Activated T-cell treated with anti-CD3 and anti-CD28 coated beads for 24 hours (primary cell): ENCODE results near the gene KDELR3.
A peak's percentile ranks its signal among the peaks of the same experiment; 100 is the strongest.

Experiments used
- DNase-seq: peaks from one replicate; pipeline ENCODE4 v3.0.0-alpha.2; 2020; ENCODE audit warnings: low read depth

The KDELR3 gene

DNA sequence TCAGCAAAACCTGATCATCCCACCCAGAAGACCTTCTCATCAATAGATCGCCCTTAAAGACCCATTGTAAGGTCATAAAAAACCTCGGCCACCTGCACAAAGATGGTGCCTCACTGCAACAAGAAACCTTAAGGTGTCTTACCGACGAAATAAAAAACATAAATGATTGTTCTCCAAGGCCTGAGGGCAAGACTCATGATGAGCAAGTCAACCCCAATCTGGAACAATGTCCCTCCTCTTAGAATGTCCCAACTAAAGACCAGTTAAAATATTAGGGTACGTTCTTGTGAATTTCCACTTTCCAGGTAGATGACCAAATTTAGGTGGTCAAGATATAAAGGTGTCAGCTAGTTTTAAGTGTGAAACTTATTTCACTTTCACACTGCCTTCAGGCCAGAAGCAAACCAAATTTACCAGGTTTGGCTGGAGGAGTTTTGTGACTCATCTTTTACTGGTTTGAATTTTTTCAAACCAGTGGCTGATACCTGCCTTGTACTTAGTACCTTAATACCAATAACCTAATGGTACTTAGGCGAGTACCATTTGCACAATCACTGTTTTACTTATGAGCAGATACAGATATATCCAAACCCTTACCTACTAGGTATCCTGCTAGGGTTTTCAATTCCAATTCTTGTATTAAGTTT lies 14.9 kb downstream of the KDELR3 start:
- DNase-seq: no peak

DNA sequence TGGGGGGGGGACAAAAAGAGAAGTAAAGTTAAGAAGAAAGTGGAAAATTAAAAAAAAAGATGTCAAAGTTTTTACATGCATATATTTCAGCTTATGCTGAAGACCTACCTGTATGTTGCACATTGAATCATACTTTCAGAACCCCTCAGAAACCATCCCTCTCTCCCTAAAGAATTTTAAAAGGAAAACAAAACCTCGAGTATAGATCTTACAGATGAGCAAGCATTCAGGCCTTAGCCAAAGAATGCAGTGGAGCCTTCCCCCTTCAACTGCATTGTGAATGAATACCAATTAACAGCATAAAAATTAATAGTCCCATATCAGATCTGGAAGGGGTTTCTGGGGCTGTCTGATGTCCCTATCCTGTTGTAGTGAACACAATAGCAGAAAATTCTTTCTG lies 16.3 kb downstream of the KDELR3 start:
- DNase-seq: no peak

DNA sequence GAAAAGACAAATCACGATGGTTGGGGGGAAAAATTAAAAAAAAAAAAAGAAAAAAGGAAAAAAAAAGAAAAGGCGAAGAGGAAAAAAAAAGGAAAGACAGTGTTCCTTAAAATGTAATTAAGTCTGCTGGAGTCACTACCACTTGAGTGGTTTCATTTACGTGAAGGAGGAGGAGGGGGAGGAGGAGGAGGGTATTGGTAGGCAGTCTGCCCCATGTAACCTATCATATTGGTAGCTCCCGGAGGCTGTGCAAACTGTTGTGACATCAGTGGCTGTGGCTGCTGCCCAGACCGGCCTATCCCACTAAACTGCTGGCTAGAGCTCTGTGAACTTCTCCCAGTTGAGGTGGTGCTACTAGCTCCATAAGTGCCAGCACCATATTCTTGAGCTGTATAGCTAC lies 17.9 kb downstream of the KDELR3 start:
- no peak for DNase-seq

DNA sequence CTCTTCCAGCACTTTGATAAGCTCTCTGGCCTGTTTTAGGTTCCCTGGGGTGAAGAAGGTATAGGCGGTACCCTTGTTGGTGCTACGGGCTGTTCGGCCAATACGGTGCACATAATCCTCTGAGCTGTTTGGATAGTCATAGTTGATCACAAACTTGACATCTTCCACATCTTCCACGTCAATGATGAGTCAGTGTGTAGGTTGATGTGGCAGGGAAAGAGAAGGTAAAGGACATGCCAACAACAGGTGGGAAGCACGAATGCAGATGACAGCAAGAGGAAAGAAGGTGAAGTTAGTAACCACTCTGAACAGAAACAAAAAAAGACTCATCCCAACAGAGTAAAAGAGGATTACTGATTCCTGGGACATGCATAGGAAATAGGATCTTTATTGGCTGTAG lies 20.1 kb downstream of the KDELR3 start:
- DNase-seq: no peak

DNA sequence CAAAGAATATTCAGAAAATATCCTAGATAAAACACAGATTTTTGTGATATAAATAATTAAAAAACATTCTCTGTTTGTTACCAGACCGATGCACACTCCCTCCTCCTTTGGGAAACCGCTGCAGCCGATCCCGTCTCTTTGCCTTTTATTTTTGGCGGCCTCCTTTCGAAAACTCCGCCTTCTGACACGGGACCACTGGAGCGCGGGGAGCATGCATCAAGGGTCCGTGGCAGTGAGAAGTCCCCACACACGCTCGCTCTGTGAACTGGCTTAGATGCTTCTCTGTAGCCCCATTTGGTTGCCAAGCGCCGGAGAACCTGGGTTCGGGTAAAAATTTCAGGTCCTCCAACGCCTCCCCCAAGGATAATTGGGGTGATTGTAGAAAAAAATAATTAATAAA lies 21.2 kb downstream of the KDELR3 start:
- no peak for DNase-seq

DNA sequence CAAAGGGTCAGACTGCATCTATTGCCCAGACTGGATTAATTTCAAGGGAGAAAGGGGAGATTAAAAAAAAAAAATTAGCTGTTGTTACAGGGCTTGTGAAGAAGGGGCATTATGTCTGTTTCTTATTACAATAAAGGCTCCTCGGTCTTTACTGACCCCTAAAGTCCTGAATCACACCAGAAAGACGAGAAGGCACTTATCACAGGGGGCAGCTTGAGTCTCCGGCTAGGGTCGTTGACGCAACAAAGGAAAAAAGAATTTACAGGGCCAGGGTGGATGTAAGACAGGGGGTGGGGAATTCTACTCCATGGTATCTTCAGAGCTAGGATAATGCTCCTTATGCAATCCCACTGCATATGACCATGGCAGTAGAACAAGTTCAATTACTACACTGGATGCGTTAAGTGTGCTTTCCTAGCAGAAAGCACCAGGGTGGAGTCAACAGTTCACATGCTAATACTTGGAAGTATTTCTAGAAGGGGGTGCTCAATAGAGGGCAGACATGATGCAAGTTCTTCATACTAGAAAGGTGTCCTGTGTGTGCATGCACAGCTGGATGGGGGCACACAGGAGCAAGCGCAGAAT lies 21.8 kb downstream of the KDELR3 start:
- no peak for DNase-seq

DNA sequence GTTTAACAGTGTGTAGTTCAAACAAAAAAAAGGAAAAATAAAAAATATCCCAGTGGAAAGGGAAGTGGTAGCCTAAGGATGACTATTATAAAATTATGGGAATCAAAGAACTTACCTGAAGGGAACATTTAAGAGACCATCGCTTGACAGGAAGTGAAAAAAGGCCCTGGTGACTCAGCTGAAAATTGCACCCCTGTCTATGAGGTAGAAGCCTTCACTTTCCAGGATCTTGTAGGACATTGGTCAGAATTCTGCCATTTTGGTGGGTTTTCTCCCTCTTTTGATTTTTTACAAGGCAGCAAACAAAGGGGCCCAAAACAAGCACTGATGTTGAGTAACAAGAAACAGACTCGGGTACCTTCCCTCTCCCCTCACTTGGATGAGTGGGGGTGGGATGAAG lies 22.6 kb downstream of the KDELR3 start:
- DNase-seq: no peak

DNA sequence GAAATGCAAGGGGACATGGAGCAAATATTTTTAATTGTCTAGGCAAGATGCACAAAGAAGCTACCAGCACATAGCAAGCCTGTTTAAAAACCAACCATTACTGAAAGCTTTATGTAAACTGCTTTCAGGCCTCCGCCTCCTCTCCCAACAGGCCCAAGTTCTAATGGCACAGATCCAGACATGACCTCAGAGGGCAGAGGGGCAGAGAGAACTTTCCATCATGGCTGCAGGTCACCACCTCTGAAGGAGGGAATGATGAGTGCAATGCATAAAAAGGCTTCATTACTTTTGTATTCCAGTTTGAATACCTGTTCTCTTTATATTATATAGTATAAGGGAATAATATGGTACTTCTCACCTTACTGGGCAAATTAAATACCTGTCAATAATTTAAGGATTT lies 23.0 kb downstream of the KDELR3 start:
- no peak for DNase-seq

DNA sequence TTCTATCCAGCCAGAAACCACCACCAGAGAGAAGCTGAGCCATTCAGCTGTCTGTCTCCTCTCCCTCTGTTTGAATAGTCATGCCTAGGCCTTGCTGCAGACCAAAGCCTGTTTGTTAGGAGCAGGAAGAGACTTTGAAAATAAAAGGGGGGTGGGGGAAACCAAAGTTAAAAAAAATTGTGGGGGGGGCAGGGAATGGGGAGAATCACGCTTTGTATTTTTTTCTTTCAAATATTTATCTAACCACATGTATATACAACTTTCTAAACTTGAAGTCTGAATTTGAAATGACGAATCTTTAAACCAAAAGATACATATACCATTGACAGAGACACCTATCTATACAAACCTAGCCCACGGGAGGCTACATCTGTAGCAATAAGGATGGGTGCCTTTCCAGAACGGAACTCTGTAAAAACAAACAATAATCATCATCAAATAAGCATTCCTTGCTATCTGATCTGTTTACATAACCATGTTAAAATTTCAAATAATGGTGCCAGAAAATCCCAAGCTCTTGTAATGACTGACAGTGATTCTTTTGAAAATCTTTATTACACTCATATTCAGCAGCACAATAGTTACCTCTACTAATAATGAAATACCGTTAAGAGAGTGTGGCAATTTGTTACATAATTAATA lies 23.9 kb downstream of the KDELR3 start:
- no peak for DNase-seq

DNA sequence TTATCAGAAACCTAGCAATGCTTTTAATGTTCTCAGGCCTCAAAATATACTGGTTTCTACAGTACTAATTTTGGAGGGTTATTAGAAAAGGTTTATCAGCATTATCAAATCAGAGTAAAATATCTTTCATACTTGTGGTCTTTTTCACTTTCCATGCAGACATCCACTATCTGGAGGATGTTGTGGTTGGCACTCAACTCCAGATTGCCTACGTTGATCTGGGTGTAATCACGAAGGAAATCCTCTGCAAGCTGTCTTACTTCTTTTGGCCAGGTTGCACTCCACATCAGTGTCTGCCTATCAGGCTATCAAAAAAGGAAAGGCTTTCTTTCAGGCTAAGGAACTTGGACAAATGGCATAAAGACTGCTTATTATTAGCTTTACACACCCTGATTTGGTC lies 26.6 kb downstream of the KDELR3 start:
- DNase-seq: no peak

DNA sequence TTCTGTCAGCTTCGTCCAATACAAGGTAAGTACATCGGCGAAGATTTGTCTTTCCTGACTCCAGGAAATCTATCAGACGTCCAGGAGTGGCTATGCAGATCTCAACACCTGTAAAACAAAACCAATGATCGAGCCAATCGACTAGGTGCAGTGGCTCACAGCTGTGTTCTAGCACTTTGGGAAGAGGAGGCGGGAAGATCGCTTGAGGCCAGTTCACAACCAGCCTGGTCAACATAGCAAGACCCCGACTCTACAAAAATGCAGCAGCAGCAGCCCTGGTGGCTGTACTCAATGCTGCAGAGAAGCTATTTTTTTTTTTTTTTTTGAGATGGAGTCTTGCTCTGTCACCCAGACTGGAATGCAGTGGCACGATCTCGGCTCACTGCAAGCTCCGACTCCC lies 27.0 kb downstream of the KDELR3 start:
- DNase-seq: no peak

DNA sequence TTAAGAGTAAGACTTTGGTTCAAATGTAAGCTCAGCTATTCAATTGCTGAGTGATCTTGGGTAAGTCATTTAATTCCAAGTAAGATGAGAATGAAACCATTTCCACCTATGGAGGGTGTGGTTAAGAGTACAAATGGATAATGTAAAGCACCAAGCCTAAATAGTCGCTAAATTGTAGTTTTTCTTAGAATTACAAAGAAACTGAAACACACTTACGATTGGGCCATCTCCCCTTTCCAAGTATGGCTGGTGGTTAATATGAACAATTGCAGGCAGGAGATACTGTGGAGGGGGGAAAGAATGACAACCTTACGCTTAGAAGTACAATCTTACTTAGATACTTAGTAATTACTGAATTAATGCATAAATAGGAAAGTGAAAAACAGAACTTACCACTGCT lies 30.0 kb downstream of the KDELR3 start:
- no peak for DNase-seq

DNA sequence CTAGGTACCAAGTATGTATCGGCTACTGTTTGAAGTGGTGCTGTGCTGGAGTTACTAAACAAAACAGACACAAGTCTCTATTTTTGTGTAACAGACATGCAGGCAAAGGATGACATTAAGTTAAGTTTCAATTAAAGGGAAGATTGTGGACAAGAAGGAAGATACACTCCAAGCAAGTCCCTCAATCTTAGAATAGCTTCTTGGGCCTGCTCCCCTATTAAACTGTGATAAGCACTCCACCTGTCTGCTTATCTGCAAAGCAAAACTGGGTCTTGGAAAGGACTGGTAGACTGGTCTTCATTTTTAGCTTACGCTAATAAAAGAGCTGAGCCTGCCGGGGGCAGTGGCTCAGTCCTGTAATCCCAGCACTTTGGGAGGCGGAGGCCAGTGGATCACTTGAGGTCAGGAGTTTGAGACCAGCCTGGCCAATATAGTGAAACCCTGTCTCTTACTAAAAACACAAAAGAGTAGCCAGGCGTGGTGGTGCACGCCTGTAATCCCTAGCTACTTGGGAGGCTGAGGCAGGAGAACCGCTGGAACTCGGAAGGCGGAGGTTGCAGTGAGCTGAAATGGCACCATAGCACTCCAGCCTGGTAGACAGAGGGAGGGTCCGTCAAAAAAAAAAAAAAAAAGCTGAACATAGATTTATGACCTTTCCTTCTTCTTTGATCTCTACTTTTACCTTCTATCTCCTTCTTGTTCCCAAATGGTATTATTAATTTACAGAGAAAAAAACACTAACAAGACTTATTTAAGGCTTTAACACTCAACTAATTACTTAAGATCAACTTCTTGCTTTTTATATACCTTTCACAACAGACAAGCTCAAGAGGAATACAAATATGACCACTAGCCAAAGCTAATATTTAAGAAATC lies 34.1 kb downstream of the KDELR3 start:
- no peak for DNase-seq

DNA sequence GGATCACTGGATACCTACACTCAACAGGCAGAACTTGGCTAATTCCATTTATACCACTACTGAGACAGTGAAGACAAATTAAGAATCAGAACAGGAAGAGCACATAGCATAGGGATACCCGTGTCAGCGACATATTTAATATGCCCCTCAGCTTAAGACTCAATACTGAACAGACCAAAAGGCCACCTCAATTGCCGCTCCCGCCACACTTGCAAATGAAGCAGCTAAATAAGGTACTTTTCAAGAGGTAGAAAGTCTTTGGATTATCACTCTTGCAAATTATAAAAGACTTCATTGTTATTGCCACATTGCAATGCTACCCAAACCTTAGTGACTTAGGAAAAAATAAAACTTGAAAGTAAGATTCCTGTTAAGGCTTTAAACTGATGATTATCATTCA lies 35.1 kb downstream of the KDELR3 start:
- no peak for DNase-seq

DNA sequence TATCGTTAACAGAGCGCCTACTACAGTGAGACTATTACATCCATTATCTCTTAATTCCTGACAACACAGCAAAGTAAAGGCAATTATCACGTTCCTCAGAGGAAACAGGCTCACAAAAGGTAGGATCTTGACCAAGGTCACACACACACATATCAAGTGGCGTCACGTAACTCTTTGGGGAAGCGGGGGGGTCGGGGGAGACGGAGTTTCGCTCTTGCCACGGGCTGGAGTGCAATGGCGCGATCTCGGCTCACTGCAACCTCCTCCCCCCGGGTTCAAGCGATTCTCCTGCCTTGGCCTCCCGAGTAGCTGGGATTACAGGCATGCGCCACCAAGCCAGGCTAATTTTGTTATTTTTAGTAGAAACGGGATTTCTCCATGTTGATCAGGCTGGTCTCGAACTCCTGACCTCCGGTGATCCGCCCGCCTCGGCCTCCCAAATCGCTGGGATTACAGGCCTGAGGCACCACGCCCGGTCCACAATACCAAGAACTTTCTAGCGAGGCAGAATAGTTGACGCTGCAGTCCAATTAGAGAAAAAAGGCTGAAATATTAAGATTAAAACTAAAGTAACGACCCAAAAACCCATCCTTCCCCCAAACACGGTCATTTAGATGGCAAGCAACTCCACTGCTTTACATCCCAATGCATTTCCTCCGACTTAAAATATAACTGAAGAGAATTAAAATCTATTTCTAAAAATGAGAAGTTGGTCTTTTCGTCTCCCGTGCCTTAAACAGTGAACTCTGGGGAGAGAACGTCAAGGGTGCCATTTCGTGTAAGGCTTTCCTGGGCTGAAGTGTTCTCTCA lies 37.0 kb downstream of the KDELR3 start:
- peak; percentile 41 for DNase-seq

DNA sequence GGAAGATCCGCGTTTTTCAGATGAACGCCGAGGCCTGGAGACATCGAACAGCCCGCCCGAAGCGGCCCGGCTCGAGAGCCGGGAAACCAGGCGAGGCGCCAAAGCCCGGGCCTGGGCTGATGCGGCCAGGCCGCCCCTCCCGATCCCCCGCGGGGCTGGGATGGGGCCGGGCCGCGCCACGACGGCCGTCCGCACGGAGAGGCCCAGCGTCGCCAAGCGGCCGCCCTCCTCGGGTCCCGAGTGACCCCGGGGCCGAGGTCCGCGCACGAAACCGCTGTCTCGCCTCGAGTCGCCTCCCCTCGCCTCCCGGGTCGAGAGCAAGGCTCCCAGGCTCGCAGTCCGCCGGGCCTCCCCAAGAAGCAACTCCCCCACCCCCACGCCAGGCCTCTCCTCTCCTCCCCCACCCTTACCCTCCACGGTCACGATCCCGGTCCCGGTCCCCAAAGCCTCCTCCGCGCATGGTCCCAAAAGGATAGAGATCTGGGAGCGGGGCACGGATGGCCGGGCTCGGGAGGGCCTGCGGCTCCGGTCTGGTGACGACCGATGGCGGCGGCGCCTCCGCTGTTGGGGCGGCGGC lies 37.7 kb downstream of the KDELR3 start:
- DNase-seq: peak; percentile 46

DNA sequence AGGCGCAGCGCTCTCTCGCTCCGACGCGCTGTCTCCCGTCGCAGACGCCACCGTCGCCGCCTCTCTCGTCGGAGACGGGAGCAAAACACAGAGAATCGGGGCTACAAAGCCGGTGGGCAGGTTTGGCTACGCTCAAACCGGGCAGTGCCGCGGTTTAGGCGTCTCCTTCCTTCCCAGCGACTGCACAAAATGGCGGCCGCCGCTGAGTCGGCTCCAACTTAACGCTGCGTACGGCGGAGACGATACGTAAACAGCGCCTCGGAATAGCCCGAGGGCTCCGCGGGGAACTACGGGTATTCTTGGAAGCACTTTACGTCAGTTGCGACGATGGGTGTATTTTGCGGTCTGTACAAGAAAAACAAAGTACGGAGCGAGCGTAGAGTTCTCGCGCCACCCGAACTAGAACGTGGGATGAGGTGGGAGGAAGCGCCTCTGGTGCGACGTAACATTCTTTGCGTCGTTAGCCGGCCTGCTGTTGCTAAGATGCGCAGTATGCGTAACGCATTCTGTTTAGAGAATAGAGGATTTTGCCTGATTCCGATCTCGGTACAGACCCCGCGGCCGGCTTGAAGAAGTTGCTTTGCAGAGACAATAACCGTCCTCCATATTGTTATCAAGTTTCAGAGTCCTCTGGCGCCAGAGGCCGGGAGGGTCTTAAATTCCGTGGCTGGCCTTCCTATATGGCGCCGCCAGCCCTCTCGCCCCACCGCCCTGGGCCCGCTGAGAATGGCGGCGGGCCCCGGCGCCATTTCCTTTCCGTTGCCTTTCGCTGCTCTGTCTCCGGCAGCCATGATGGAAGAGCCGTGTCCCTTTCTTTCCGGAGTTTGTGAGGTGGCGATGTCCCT lies 38.4 kb downstream of the KDELR3 start, which contains the start of gene DDX17:
Gene DDX17 (minus strand): TSS at position 194 of the 845 bp plus-strand sequence.
- peak; percentile 95 for DNase-seq

DNA sequence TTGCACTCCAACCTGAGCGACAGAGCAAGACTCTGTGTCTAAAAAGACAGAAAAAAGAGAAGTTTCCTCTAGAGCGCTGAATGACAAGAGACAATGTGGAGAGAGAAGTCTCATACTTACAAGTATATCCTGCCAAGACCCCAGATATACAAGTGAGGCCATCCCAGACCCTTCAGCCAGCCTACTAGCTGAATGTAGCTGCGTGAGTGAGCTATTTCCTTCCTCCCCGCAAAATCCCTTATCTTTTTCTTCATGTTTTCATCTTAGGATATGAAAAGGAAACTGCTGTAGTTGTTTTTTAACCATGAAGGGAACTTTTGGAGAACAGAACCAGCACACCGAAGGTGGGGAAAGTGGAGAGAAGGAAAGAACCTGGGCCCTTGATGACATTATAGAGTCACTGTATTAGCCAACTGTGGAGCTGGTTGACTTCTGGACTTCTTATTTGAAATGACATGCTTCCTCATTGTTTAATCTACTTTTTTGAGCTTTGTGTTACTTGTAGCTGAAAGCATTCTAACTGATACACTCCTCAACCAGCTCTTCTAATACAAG lies 42.6 kb downstream of the KDELR3 start:
- no peak for DNase-seq

DNA sequence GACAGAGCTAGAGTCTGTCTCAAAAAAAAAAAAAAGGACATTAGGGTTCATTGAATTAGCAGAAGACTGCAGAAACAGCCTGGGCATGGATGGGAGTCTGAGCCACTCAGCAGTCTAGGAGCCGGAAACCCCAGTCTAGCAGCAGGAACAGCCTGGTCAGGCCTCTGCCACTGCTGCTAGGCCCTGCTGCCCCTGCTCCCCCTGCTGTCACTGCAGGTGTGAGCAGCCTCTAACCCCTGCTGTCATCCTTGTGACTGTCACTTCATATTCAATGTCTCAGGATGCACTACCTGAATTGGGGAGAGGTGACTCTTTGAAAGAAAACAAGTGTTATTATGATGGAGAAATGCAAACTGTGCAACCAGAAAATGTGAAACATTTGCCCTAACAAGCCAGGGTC lies 45.2 kb downstream of the KDELR3 start:
- DNase-seq: no peak

DNA sequence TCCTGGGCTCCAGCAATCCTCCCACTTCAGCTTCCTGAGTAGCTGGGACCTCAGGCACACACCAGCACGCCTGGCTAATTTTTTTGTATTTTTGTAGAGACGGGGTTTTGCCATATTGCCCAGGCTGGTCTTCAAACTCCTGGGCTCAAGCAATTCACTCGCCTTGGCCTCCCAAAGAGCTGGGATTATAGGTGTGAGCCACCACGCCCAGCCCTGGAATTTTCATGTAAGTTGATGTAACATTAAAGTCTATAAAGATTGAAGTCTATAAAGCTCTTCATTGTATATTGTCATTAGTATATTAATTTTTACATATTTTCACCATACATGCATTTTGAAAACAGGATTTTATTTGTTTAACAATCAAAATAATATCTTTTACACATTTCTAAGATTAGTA lies 50.7 kb downstream of the KDELR3 start:
- no peak for DNase-seq
